ENCODE results near the gene C14orf93. TPM values are rescaled to one million over a fixed set of nuclear protein-coding genes. Genes with fewer than 3 reads are reported as not detected.
A peak's percentile ranks its signal among the peaks of the same experiment; 100 is the strongest.
"Not testable (repeated sequence)": the region's sequence is repeated elsewhere in the genome, so short reads cannot be mapped to it uniquely, and the experiment has no call there.

Gene C14orf93
- total RNA-seq, 1 experiment from 2014 or later = 8.6 TPM

GRCh38 chr14:23021434-23021833 lies 11.5 kb upstream of the C14orf93 start:
- DNase-seq (ENCODE audit: low read depth) = no peak

GRCh38 chr14:23020143-23021128 lies 10.5 kb upstream of the C14orf93 start:
- no peak for DNase-seq (ENCODE audit: low read depth)

- no peak for DNase-seq (ENCODE audit: low read depth)
These were observed 8.2 kb upstream of the C14orf93 start for GRCh38 chr14:23018107-23018506.

- DNase-seq (ENCODE audit: low read depth) = no peak
These were observed 7.1 kb upstream of the C14orf93 start for GRCh38 chr14:23017091-23017490.

- DNase-seq (ENCODE audit: low read depth) = no peak
These were observed 5.7 kb upstream of the C14orf93 start for GRCh38 chr14:23015618-23016017.

- not testable (repeated sequence) for DNase-seq (ENCODE audit: low read depth)
These were observed 3.8 kb upstream of the C14orf93 start for GRCh38 chr14:23013749-23014054.

- DNase-seq (ENCODE audit: low read depth) = no peak
These were observed 3.3 kb upstream of the C14orf93 start for GRCh38 chr14:23013054-23013748.

GRCh38 chr14:23009483-23009938 lies 432 bp downstream of the C14orf93 start:
- no peak for DNase-seq (ENCODE audit: low read depth)

- DNase-seq (ENCODE audit: low read depth) = peak; percentile 49
These were observed 1.1 kb downstream of the C14orf93 start for GRCh38 chr14:23008831-23009230.

GRCh38 chr14:23006544-23007419 lies 3.2 kb downstream of the C14orf93 start:
- peak; percentile 97 for DNase-seq (ENCODE audit: low read depth)

GRCh38 chr14:23006188-23006534 lies 3.8 kb downstream of the C14orf93 start:
- peak; percentile 17 for DNase-seq (ENCODE audit: low read depth)

GRCh38 chr14:23005451-23006187 lies 4.3 kb downstream of the C14orf93 start:
- DNase-seq (ENCODE audit: low read depth) = peak; percentile 11

- not testable (repeated sequence) for DNase-seq (ENCODE audit: low read depth)
These were observed 5.7 kb downstream of the C14orf93 start for GRCh38 chr14:23004274-23004673.

GRCh38 chr14:23002592-23002991 lies 7.4 kb downstream of the C14orf93 start:
- DNase-seq (ENCODE audit: low read depth) = no peak

GRCh38 chr14:23000860-23001259 lies 9.1 kb downstream of the C14orf93 start:
- DNase-seq (ENCODE audit: low read depth) = no peak

- DNase-seq (ENCODE audit: low read depth) = no peak
These were observed 11.5 kb downstream of the C14orf93 start for GRCh38 chr14:22998329-22999012.

GRCh38 chr14:22997676-22998323 lies 12.1 kb downstream of the C14orf93 start:
- no peak for DNase-seq (ENCODE audit: low read depth)

- DNase-seq (ENCODE audit: low read depth) = no peak
These were observed 12.9 kb downstream of the C14orf93 start for GRCh38 chr14:22996768-22997654.

Data from LHCN-M2 (cell line).